CD4-positive, alpha-beta memory T cell (primary cell): ENCODE data around the gene IRAK1. TPM values are rescaled to one million over a fixed set of nuclear protein-coding genes. Genes with fewer than 3 reads are reported as not detected.

Experiments used
- CTCF ChIA-PET: fragments of 350-600 bp; sonication (Branson Sonifier 250); formaldehyde crosslinking; loops from one replicate; lab custom pipeline; 2021; ENCODE audit warnings: inconsistent platforms; ENCODE audit not compliant: partially characterized antibody; lab: Charles Lee
- POLR2A ChIA-PET: fragments of 350-600 bp; sonication (Branson Sonifier 250); formaldehyde crosslinking; loops from one replicate; lab custom pipeline; 2021; ENCODE audit not compliant: partially characterized antibody; lab: Charles Lee
- DNase-seq, 5 donors: peaks; one replicate each; pipeline versions ENCODE4 v3.0.0 to v3.0.0-alpha.2; 2020 to 2022; ENCODE audit warnings: mixed read lengths in 1 of 5
- H3K27ac ChIP-seq: one replicate; pipeline ENCODE4 v1.7.0; 2013; ENCODE audit warnings: low read depth, low read length
- H3K27me3 ChIP-seq: 2 replicates; pipeline ENCODE4 v1.7.0; 2013; ENCODE audit warnings: mild to moderate bottlenecking, low read length, moderate library complexity; ENCODE audit not compliant: insufficient read depth
- H3K36me3 ChIP-seq: 2 replicates; pipeline ENCODE4 v1.7.0; 2013; ENCODE audit warnings: mild to moderate bottlenecking, low read length, moderate library complexity; ENCODE audit not compliant: insufficient read depth
- H3K4me1 ChIP-seq: 2 replicates; pipeline ENCODE4 v1.7.0; 2013; ENCODE audit warnings: mild to moderate bottlenecking, low read length, moderate library complexity; ENCODE audit not compliant: insufficient read depth
- H3K4me3 ChIP-seq, 2 donors: one replicate each; pipeline ENCODE4 v1.7.0; 2013; ENCODE audit warnings: low read length in 2 of 2, mild to moderate bottlenecking in 1 of 2
- H3K9me3 ChIP-seq, 2 donors: one replicate each; pipeline ENCODE4 v1.7.0; 2013; ENCODE audit warnings: low read length in 2 of 2, control low read depth in 1 of 2; ENCODE audit not compliant: control insufficient read depth in 1 of 2
- H3K27ac Mint-ChIP-seq, 7 donors: one replicate each; pipeline ENCODE4 v1.8.0; 2020 to 2021; ENCODE audit warnings: mixed read lengths in 7 of 7, mild to moderate bottlenecking in 6 of 7, inconsistent platforms in 3 of 7, moderate library complexity in 3 of 7
- H3K27me3 Mint-ChIP-seq, 2 donors: one replicate each; pipeline ENCODE4 v1.8.0; 2020 to 2021; ENCODE audit warnings: mixed read lengths in 2 of 2
- H3K36me3 Mint-ChIP-seq, 2 donors: one replicate each; pipeline ENCODE4 v1.8.0; 2020 to 2021; ENCODE audit warnings: mixed read lengths in 2 of 2, inconsistent platforms in 1 of 2, mild to moderate bottlenecking in 1 of 2
- H3K4me1 Mint-ChIP-seq, 4 donors: one replicate each; pipeline ENCODE4 v1.8.0; 2020 to 2021; ENCODE audit warnings: mixed read lengths in 4 of 4, mild to moderate bottlenecking in 1 of 4
- H3K4me3 Mint-ChIP-seq, 8 donors: one replicate each; pipeline ENCODE4 v1.8.0; 2020 to 2021; ENCODE audit warnings: mixed read lengths in 8 of 8, mild to moderate bottlenecking in 7 of 8, moderate library complexity in 6 of 8, inconsistent platforms in 3 of 8
- H3K9me3 Mint-ChIP-seq, 8 donors: one replicate each; pipeline ENCODE4 v1.8.0; 2020 to 2021; ENCODE audit warnings: mixed read lengths in 8 of 8, mild to moderate bottlenecking in 5 of 8, inconsistent platforms in 3 of 8, moderate library complexity in 1 of 8
- intact Hi-C: fragments of 100-400 bp; cut with micrococcal nuclease; formaldehyde crosslinking; loops from one replicate; pipeline ENCODE4 v1.15.1; 2023
- polyA plus RNA-seq, 2 donors: library from polyadenylated mRNA; unstranded; fragments of 300-500 nt; fragmentation: Illumina TruSeq; gene quantifications; one replicate each; pipeline ENCODE4 v1.2.3, GENCODE V29; 2021
- total RNA-seq, 2 experiments: library from RNA; stranded (reverse); gene quantifications; one replicate each; pipeline ENCODE4 v1.2.3, GENCODE V29; 2021

Gene IRAK1
- total and polyA plus RNA-seq, 4 experiments from 2014 or later = 38.1 to 74.5 (median 65.7) TPM

GRCh38 chrX:153973127-153974002, 46.3 kb downstream of the IRAK1 start:
- Histone ChIP-seq H3K36me3 (no peaks in the 10 kb centered on the region), H3K27ac (peak overlapping the region; percentile 99), H3K4me1 (peaks cover 26% of the 10 kb centered on the region), H3K4me3 (peak overlapping the region; percentile 43 to 66), H3K9me3 (no peaks in the 10 kb centered on the region), H3K27me3 (no peaks in the 10 kb centered on the region)
- Mint-ChIP-seq H3K27ac (peak overlapping the region; percentile 91 to 97 (median 93)), H3K4me1 (peaks cover 11 to 37% (median 27%) of the 10 kb centered on the region in 4 donors), H3K27me3 (peaks cover 0 to 1% of the 10 kb centered on the region in 2 donors), H3K36me3 (peaks cover 0 to 11% of the 10 kb centered on the region in 2 donors), H3K4me3 (peak overlapping the region; percentile 83 to 92 (median 86)), H3K9me3 (peaks cover 0 to 3% (median 0%) of the 10 kb centered on the region in 8 donors)
- intact Hi-C loops = loop anchor here (2.0 to 10.0 kb wide), 3 partner anchors 39 to 401 kb away; partner anchors contain the start of genes EMD and FLNA
- no peak for DNase-seq
- ChIA-PET CTCF (interaction anchor here (0.9 to 1.0 kb wide), 2 partner anchors 47 to 78 kb away, joined by 3 read pairs; no protein-coding TSS in a partner anchor), POLR2A (interaction anchor here (0.8 to 10.3 kb wide), 8 partner anchors 7 to 425 kb away, joined by 3 to 176 read pairs (median 44); partner anchors contain the start of genes ARHGAP4, IRAK1 and RPL10)

GRCh38 chrX:153972368-153973126, 47.2 kb downstream of the IRAK1 start, which contains the start of gene TMEM187:
TMEM187 (plus strand) TSS chrX:153972754; CDS start chrX:153982063, 9,309 bp downstream.
- H3K4me3 Mint-ChIP-seq = peak within 1 kb of the TSS; percentile 100
- DNase-seq = peak; percentile 91 to 94 (median 93)
- POLR2A ChIA-PET = interaction anchor here (0.8 to 10.3 kb wide), 14 partner anchors 8 to 439 kb away, joined by 3 to 176 read pairs (median 10); partner anchors contain the start of genes ARHGAP4, EMD, IDH3G and IRAK1
- no peaks in the 10 kb centered on the region for H3K9me3 ChIP-seq
- CTCF ChIA-PET = no interaction called here
- peaks cover 3 to 14% of the 10 kb centered on the region in 2 donors for H3K36me3 Mint-ChIP-seq
- H3K4me3 ChIP-seq = peak within 1 kb of the TSS; percentile 66 to 90
- peaks cover 0 to 3% (median 0%) of the 10 kb centered on the region in 8 donors for H3K9me3 Mint-ChIP-seq
- H3K27me3 ChIP-seq = no peaks in the 10 kb centered on the region
- H3K27ac Mint-ChIP-seq = peak within 1 kb of the TSS; percentile 97 to 100 (median 100)
- H3K4me1 Mint-ChIP-seq = peaks cover 16 to 45% (median 34%) of the 10 kb centered on the region in 4 donors
- peaks cover 0 to 1% of the 10 kb centered on the region in 2 donors for H3K27me3 Mint-ChIP-seq
- H3K36me3 ChIP-seq = no peaks in the 10 kb centered on the region
- intact Hi-C loops = loop anchor here (1.0 to 10.0 kb wide), 4 partner anchors 9 to 402 kb away; partner anchors contain the start of genes EMD and FLNA
- peaks cover 32% of the 10 kb centered on the region for H3K4me1 ChIP-seq
- peak within 1 kb of the TSS; percentile 99 for H3K27ac ChIP-seq

GRCh38 chrX:153971450-153972367, 48.0 kb downstream of the IRAK1 start, which contains the start of gene HCFC1:
HCFC1 (minus strand) TSS chrX:153971818; CDS start chrX:153970840, 978 bp downstream.
- peak; percentile 93 to 98 (median 96) for DNase-seq
- peak within 1 kb of the TSS; percentile 61 to 90 for H3K4me3 ChIP-seq
- Mint-ChIP-seq H3K9me3 (peaks cover 0 to 3% (median 0%) of the 10 kb centered on the region in 8 donors), H3K27ac (peak within 1 kb of the TSS; percentile 97 to 100 (median 100)), H3K4me1 (peaks cover 21 to 53% (median 41%) of the 10 kb centered on the region in 4 donors), H3K27me3 (peaks cover 0 to 1% of the 10 kb centered on the region in 2 donors), H3K4me3 (peak within 1 kb of the TSS; percentile 100), H3K36me3 (peaks cover 4 to 18% of the 10 kb centered on the region in 2 donors)
- no peaks in the 10 kb centered on the region for H3K9me3 ChIP-seq
- peaks cover 41% of the 10 kb centered on the region for H3K4me1 ChIP-seq
- ChIA-PET POLR2A (interaction anchor here (0.6 to 10.3 kb wide), 25 partner anchors 9 to 1013 kb away, joined by 3 to 176 read pairs (median 7); partner anchors contain the start of genes ARHGAP4, EMD, IDH3G and IRAK1), CTCF (interaction anchor here (0.8 to 6.1 kb wide), 7 partner anchors 10 to 402 kb away, joined by 3 to 31 read pairs (median 3); no protein-coding TSS in a partner anchor)
- H3K27ac ChIP-seq = peak within 1 kb of the TSS; percentile 99
- no peaks in the 10 kb centered on the region for H3K27me3 ChIP-seq
- no peaks in the 10 kb centered on the region for H3K36me3 ChIP-seq
- intact Hi-C loops = loop anchor here (1.0 to 10.0 kb wide), 6 partner anchors 10 to 403 kb away; partner anchors contain the start of genes ARHGAP4, EMD, FLNA and IDH3G

- peak; percentile 89 to 95 (median 92) for DNase-seq
- Histone ChIP-seq H3K27ac (peak overlapping the region; percentile 99), H3K36me3 (no peaks in the 10 kb centered on the region), H3K4me1 (peaks cover 47% of the 10 kb centered on the region), H3K9me3 (no peaks in the 10 kb centered on the region), H3K4me3 (peak overlapping the region; percentile 61 to 90), H3K27me3 (no peaks in the 10 kb centered on the region)
- peaks cover 0 to 1% of the 10 kb centered on the region in 2 donors for H3K27me3 Mint-ChIP-seq
- ChIA-PET CTCF (interaction anchor here (0.8 to 6.1 kb wide), 7 partner anchors 10 to 402 kb away, joined by 3 to 31 read pairs (median 3); no protein-coding TSS in a partner anchor), POLR2A (interaction anchor here (0.7 to 10.3 kb wide), 21 partner anchors 9 to 1012 kb away, joined by 3 to 176 read pairs (median 9); partner anchors contain the start of genes ARHGAP4, IDH3G, IRAK1 and NAA10)
- H3K4me3 Mint-ChIP-seq = peak overlapping the region; percentile 100
- intact Hi-C loops = loop anchor here (1.0 to 10.0 kb wide), 4 partner anchors 41 to 404 kb away; partner anchors contain the start of genes ARHGAP4, EMD, FLNA and IDH3G
- peaks cover 4 to 18% of the 10 kb centered on the region in 2 donors for H3K36me3 Mint-ChIP-seq
- peak overlapping the region; percentile 97 to 100 (median 100) for H3K27ac Mint-ChIP-seq
- peaks cover 0 to 3% (median 0%) of the 10 kb centered on the region in 8 donors for H3K9me3 Mint-ChIP-seq
- H3K4me1 Mint-ChIP-seq = peaks cover 21 to 59% (median 44%) of the 10 kb centered on the region in 4 donors
Measured at GRCh38 chrX:153971124-153971449, 48.6 kb downstream of the IRAK1 start.

GRCh38 chrX:153970357-153971123, 49.2 kb downstream of the IRAK1 start:
- Mint-ChIP-seq H3K4me1 (peaks cover 20 to 58% (median 43%) of the 10 kb centered on the region in 4 donors), H3K36me3 (peaks cover 4 to 18% of the 10 kb centered on the region in 2 donors), H3K4me3 (peak overlapping the region; percentile 100), H3K27me3 (peaks cover 0 to 1% of the 10 kb centered on the region in 2 donors), H3K27ac (peak overlapping the region; percentile 97 to 100 (median 100)), H3K9me3 (peaks cover 0 to 3% (median 0%) of the 10 kb centered on the region in 8 donors)
- CTCF ChIA-PET = interaction anchor here (1.0 to 6.1 kb wide), 6 partner anchors 19 to 403 kb away, joined by 3 to 31 read pairs (median 3); no protein-coding TSS in a partner anchor
- peak overlapping the region; percentile 99 for H3K27ac ChIP-seq
- no peaks in the 10 kb centered on the region for H3K9me3 ChIP-seq
- no peaks in the 10 kb centered on the region for H3K27me3 ChIP-seq
- peak overlapping the region; percentile 36 to 90 for H3K4me3 ChIP-seq
- peak in 3 of 5 donors; percentile 23 to 58 (median 47) for DNase-seq
- H3K36me3 ChIP-seq = no peaks in the 10 kb centered on the region
- POLR2A ChIA-PET = interaction anchor here (0.9 to 10.3 kb wide), 19 partner anchors 9 to 1012 kb away, joined by 3 to 176 read pairs (median 10); partner anchors contain the start of genes ARHGAP4, IDH3G, IRAK1 and NAA10
- intact Hi-C loops = loop anchor here (1.0 to 10.0 kb wide), 4 partner anchors 42 to 404 kb away; partner anchors contain the start of genes ARHGAP4, EMD, FLNA and IDH3G
- H3K4me1 ChIP-seq = peaks cover 52% of the 10 kb centered on the region
